HepG2 (cell line): ENCODE data around the gene CDHR4. TPM values are rescaled to one million over a fixed set of nuclear protein-coding genes. Genes with fewer than 3 reads are reported as not detected.

Experiments used
- ATAC-seq: fragments of 200-7000 bp; cut with Tn5 transposase; 3 replicates; pipeline ENCODE4 v1.9.1; 2020; ENCODE audit warnings: mild to moderate bottlenecking, moderate library complexity
- BruUV-seq: library from RNA; stranded (reverse); fragments of 400-500 nt; replicated peaks from 2 replicates; lab custom pipeline; 2021; lab: Mats Ljungman, UMichigan
- CTCF ChIA-PET: fragments of 300-600 bp; formaldehyde crosslinking; extraction: SDS; loops from one replicate; lab custom pipeline; 2021; ENCODE audit warnings: low total read pairs, inconsistent platforms, low intra/inter-chr PET ratio; lab: Yijun Ruan, JAX
- POLR2A ChIA-PET: fragments of 350-600 bp; sonication (Branson Sonifier 250); formaldehyde crosslinking; loops from one replicate; lab custom pipeline; 2020; ENCODE audit warnings: antibody characterized with exemption, inconsistent platforms; lab: Yijun Ruan, JAX
- DNase-seq: peaks from one replicate; pipeline ENCODE4 v3.0.0-alpha.2; 2015; ENCODE audit warnings: low spot score
- FAIRE-seq: peaks from 3 replicates; lab custom pipeline; 2011; peaks lifted over from hg19 to GRCh38; lab: Jason Lieb, UNC
- H2AFZ ChIP-seq: one replicate; pipeline ENCODE4 v1.6.1; 2011; ENCODE audit warnings: low read length, inconsistent platforms
- H3K27ac ChIP-seq: fragments of 300-600 bp; 3 replicates; pipeline ENCODE4 v1.8.0; 2011; ENCODE audit warnings: mixed run types, mild to moderate bottlenecking, mixed read lengths, low read length, inconsistent platforms; ENCODE audit not compliant: insufficient read depth; ENCODE audit errors: extremely low read length
- H3K27me3 ChIP-seq, 2 experiments: fragments of 200-600 bp in 1 of 2; 2 replicates in 1 of 2; 3 replicates in 1 of 2; pipeline versions ENCODE4 v1.6.0 to v1.8.0; 2011; ENCODE audit warnings: low read length in 2 of 2, mild to moderate bottlenecking in 2 of 2, moderate library complexity in 2 of 2, inconsistent platforms in 1 of 2; ENCODE audit not compliant: insufficient read depth in 2 of 2, control insufficient read depth in 1 of 2
- H3K36me3 ChIP-seq, 2 experiments: fragments of 200-600 bp in 1 of 2; replicated peaks in 1 of 2; 2 replicates in 1 of 2; 3 replicates in 1 of 2; pipeline versions ENCODE4 v1.5.1 to v1.8.0; 2011; ENCODE audit warnings: low read length in 2 of 2, inconsistent platforms in 1 of 2; ENCODE audit not compliant: insufficient read depth in 2 of 2, control insufficient read depth in 1 of 2
- H3K4me1 ChIP-seq: 2 replicates; pipeline ENCODE4 v1.5.1; 2012; ENCODE audit warnings: low read length, inconsistent platforms; ENCODE audit not compliant: insufficient read depth
- H3K4me2 ChIP-seq: 2 replicates; pipeline ENCODE4 v1.6.0; 2011; ENCODE audit warnings: low read depth, low read length, inconsistent platforms
- H3K4me3 ChIP-seq, 3 experiments: fragments of 200-600 bp in 1 of 3; sonication (generic), shearing (Covaris generic) in 1 of 3; replicated peaks in 1 of 3; 2 replicates each; pipeline ENCODE4 v1.5.1; 2011 to 2016; ENCODE audit warnings: low read length in 3 of 3, inconsistent platforms in 2 of 3, low read depth in 2 of 3, mild to moderate bottlenecking in 2 of 3, control low read depth in 1 of 3, mixed read lengths in 1 of 3; ENCODE audit not compliant: insufficient read depth in 1 of 3
- H3K79me2 ChIP-seq: one replicate; pipeline ENCODE4 v1.6.1; 2011; ENCODE audit warnings: low read length, inconsistent platforms; ENCODE audit not compliant: insufficient read depth
- H3K9ac ChIP-seq: 2 replicates; pipeline ENCODE4 v1.6.0; 2011; ENCODE audit warnings: mild to moderate bottlenecking, low read depth, low read length, inconsistent platforms; ENCODE audit not compliant: insufficient read depth
- H3K9me3 ChIP-seq: 2 replicates; pipeline ENCODE4 v1.5.1; 2012; ENCODE audit warnings: mild to moderate bottlenecking, low read length
- H4K20me1 ChIP-seq: 2 replicates; pipeline ENCODE4 v1.6.0; 2011; ENCODE audit warnings: inconsistent platforms, mild to moderate bottlenecking, low read length, moderate library complexity; ENCODE audit not compliant: insufficient read depth
- NFYB ChIP-seq: sonication (generic); formaldehyde crosslinking; IDR thresholded peaks from 2 replicates; pipeline ENCODE4 v1.4.0; 2020; ENCODE audit warnings: missing genetic modification reagents
- NFYC ChIP-seq: IDR thresholded peaks from 2 replicates; pipeline ENCODE4 v1.6.1; 2016; ENCODE audit warnings: missing genetic modification reagents, missing compliant biosample characterization
- NR1H2 ChIP-seq: sonication (generic); formaldehyde crosslinking; IDR thresholded peaks from 2 replicates; pipeline ENCODE4 v1.8.1; 2022; ENCODE audit warnings: low read depth, missing genetic modification reagents, borderline replicate concordance
- TCF7 ChIP-seq: sonication (generic); IDR thresholded peaks from 2 replicates; pipeline ENCODE4 v1.6.1; 2016; ENCODE audit warnings: antibody characterized with exemption, low read depth
- ZNF746 ChIP-seq: sonication (generic); formaldehyde crosslinking; IDR thresholded peaks from 2 replicates; pipeline ENCODE4 v1.8.0; 2022; ENCODE audit warnings: mild to moderate bottlenecking, missing genetic modification reagents
- WGBS: methylation state at CpG from one replicate; pipeline ENCODE4 v1.1.6; 2017; ENCODE audit warnings: low lambda C conversion rate; 5-methylcytosine and 5-hydroxymethylcytosine counted together
- in situ Hi-C: cut with HindIII; loops from 2 replicates; pipeline ENCODE4 v1.10.0; 2017; ENCODE audit warnings: low pct_unique_long_range_greater_than_20kb; ENCODE audit not compliant: extremely low pct_ligation_motif_present
- intact Hi-C: fragments of 100-400 bp; cut with micrococcal nuclease; formaldehyde crosslinking; loops from one replicate; pipeline ENCODE4 v1.10.0; 2022; ENCODE audit not compliant: unreplicated experiment
- polyA plus RNA-seq, 8 experiments: library from polyadenylated mRNA; depleted of rRNA in 3 of 8; stranded (reverse) in 7 of 8; unstranded in 1 of 8; fragments of >200 nt; fragmentation: Illumina TruSeq in 4 of 8; extraction: Trizol in 4 of 8; gene quantifications; 2 replicates each; pipeline versions ENCODE4 v1.2.1 to v1.2.3, GENCODE V29; 2011 to 2016; ENCODE audit warnings: low read depth in 4 of 8, missing spikeins in 1 of 8, mixed read lengths in 1 of 8; ENCODE audit not compliant: insufficient read depth in 1 of 8
- total RNA-seq, 5 experiments: library from RNA; depleted of rRNA; stranded (reverse); fragments of >200 nt; fragmentation: Illumina TruSeq; extraction: Trizol; gene quantifications; 2 replicates each; pipeline ENCODE4 v1.2.3, GENCODE V29; 2016; ENCODE audit warnings: low read depth in 1 of 5
- TF ChIP-seq, protein P1 (sequence below), 2 experiments: sonication (generic) in 1 of 2; formaldehyde crosslinking in 1 of 2; IDR thresholded peaks; 2 replicates each; pipeline versions ENCODE4 v1.5.1 to v1.6.1; 2011 to 2020; ENCODE audit warnings: borderline replicate concordance in 1 of 2, low read depth in 1 of 2, low read length in 1 of 2, mild to moderate bottlenecking in 1 of 2, missing genetic modification reagents in 1 of 2, moderate library complexity in 1 of 2
- TF ChIP-seq, protein P2 (sequence below): sonication (generic); formaldehyde crosslinking; IDR thresholded peaks from 2 replicates; pipeline ENCODE4 v1.5.0; 2020; ENCODE audit warnings: mild to moderate bottlenecking, missing genetic modification reagents
- TF ChIP-seq, protein P3 (sequence below): sonication (generic); formaldehyde crosslinking; conservative IDR thresholded peaks from 2 replicates; pipeline ENCODE4 v1.4.0; 2020; ENCODE audit warnings: missing genetic modification reagents
- TF ChIP-seq, protein P4 (sequence below): sonication (generic); IDR thresholded peaks from 2 replicates; pipeline ENCODE4 v1.6.1; 2016; ENCODE audit warnings: low read depth, borderline replicate concordance

The CDHR4 gene
- total and polyA plus RNA-seq, 2 of the 13 experiments (the other 11 are each of a cell fraction or from before 2014, with no cell fraction given): 0.21 TPM; not detected in 1

DNA sequence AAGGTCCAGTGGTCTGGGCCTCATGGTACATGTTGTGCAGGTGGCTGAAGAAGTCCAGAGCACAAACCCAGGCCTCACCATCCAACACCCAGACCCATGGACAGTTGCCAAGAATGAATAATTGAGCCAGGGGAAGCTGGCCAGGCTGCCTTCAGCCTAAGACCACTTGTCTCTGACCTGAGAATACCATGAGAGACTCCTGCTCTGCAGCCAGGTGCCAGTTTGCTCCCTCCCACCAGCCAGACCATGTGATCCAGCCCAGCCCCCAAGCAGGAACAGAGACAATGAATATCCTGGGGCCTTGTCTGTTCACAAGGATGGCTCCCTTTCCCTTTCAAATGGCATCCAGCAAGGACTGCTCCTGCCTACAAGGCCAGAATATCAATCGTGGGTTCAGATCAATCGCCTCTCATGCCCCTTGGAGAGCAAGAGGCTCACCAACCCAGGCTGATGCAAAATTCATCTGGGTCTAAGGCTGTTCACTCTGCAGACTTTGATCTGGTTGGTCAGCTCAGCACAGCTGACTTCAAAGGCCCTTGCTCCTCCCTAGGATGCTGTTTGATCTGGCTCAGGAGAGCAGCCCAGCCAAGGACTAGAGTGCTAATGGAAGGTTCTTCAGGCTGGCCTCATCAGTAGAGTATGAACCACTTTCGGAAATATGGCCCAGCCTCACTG lies 43.3 kb upstream of the CDHR4 start:
- DNase-seq: no peak
- H3K4me3 ChIP-seq: no peak overlapping the region
- H3K9ac ChIP-seq: no peak overlapping the region
- H3K9me3 ChIP-seq: no peaks in the 10 kb centered on the region
- peak; percentile 21; the same call in 2 of the 3 replicates for ATAC-seq
- no peak overlapping the region for H3K4me2 ChIP-seq
- FAIRE-seq: no peak
- TF ChIP-seq, protein P1, sequence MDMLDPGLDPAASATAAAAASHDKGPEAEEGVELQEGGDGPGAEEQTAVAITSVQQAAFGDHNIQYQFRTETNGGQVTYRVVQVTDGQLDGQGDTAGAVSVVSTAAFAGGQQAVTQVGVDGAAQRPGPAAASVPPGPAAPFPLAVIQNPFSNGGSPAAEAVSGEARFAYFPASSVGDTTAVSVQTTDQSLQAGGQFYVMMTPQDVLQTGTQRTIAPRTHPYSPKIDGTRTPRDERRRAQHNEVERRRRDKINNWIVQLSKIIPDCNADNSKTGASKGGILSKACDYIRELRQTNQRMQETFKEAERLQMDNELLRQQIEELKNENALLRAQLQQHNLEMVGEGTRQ (IDR thresholded peaks at IDR 0.05; ENCODE audit: low read depth, low read length): peak; percentile 44; the same call in 1 of the 2 replicates
- TF ChIP-seq, protein P1 (CRISPR knock-in tag; IDR thresholded peaks at IDR 0.05; ENCODE audit: borderline replicate concordance): no peak; the same call in 1 of the 2 replicates
- peak; percentile 46; the same call in 1 of the 2 replicates for TF ChIP-seq TCF7
- TF ChIP-seq NFYB (CRISPR knock-in tag): peak; percentile 39; the same call in 1 of the 2 replicates
- no peak for TF ChIP-seq NR1H2 (CRISPR knock-in tag)
- TF ChIP-seq, protein P2, sequence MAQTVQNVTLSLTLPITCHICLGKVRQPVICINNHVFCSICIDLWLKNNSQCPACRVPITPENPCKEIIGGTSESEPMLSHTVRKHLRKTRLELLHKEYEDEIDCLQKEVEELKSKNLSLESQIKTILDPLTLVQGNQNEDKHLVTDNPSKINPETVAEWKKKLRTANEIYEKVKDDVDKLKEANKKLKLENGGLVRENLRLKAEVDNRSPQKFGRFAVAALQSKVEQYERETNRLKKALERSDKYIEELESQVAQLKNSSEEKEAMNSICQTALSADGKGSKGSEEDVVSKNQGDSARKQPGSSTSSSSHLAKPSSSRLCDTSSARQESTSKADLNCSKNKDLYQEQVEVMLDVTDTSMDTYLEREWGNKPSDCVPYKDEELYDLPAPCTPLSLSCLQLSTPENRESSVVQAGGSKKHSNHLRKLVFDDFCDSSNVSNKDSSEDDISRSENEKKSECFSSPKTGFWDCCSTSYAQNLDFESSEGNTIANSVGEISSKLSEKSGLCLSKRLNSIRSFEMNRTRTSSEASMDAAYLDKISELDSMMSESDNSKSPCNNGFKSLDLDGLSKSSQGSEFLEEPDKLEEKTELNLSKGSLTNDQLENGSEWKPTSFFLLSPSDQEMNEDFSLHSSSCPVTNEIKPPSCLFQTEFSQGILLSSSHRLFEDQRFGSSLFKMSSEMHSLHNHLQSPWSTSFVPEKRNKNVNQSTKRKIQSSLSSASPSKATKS: no peak
- TF ChIP-seq, protein P3, sequence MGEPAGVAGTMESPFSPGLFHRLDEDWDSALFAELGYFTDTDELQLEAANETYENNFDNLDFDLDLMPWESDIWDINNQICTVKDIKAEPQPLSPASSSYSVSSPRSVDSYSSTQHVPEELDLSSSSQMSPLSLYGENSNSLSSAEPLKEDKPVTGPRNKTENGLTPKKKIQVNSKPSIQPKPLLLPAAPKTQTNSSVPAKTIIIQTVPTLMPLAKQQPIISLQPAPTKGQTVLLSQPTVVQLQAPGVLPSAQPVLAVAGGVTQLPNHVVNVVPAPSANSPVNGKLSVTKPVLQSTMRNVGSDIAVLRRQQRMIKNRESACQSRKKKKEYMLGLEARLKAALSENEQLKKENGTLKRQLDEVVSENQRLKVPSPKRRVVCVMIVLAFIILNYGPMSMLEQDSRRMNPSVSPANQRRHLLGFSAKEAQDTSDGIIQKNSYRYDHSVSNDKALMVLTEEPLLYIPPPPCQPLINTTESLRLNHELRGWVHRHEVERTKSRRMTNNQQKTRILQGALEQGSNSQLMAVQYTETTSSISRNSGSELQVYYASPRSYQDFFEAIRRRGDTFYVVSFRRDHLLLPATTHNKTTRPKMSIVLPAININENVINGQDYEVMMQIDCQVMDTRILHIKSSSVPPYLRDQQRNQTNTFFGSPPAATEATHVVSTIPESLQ (CRISPR knock-in tag): no peak
- 0 out of 2 replicates have a peak, but pooled peaks have one; percentile 19 for TF ChIP-seq NFYC (CRISPR knock-in tag)
- TF ChIP-seq, protein P4, sequence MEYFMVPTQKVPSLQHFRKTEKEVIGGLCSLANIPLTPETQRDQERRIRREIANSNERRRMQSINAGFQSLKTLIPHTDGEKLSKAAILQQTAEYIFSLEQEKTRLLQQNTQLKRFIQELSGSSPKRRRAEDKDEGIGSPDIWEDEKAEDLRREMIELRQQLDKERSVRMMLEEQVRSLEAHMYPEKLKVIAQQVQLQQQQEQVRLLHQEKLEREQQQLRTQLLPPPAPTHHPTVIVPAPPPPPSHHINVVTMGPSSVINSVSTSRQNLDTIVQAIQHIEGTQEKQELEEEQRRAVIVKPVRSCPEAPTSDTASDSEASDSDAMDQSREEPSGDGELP: peak; percentile 81; the same call in 1 of the 2 replicates
- TF ChIP-seq ZNF746 (CRISPR knock-in tag): 0 out of 2 replicates have a peak, but pooled peaks have one; percentile 4
- intact Hi-C loops: no loop called here
- no peak overlapping the region for H2AFZ ChIP-seq
- no peaks in the 10 kb centered on the region for H3K27me3 ChIP-seq
- H3K36me3 ChIP-seq: peaks cover 2 to 26% of the 10 kb centered on the region in 2 experiments; a peak in 3 of 5 replicates
- in situ Hi-C loops: loop anchor here (5.0 kb wide), 2 partner anchors 36 to 64 kb away; no protein-coding TSS in a partner anchor
- POLR2A ChIA-PET: interaction anchor here (1.1 kb wide), 1 partner anchor 35 kb away, joined by 3 read pairs; no protein-coding TSS in a partner anchor
- H3K79me2 ChIP-seq: no peaks in the 10 kb centered on the region
- CTCF ChIA-PET: interaction anchor here (2.4 kb wide), 1 partner anchor 63 kb away, joined by 8 read pairs; no protein-coding TSS in a partner anchor
- H4K20me1 ChIP-seq: no peaks in the 10 kb centered on the region
- H3K27ac ChIP-seq: no peak overlapping the region
- H3K4me1 ChIP-seq: peaks cover 54% of the 10 kb centered on the region
- BruUV-seq: TSS peak; percentile 22
- 88% methylated on average over 2 of the region's 3 CpGs for WGBS
